HK-2 (cell line): Measurements from ENCODE around the gene COPS6.
A peak's percentile ranks its signal among the peaks of the same experiment; 100 is the strongest.
"Not testable (repeated sequence)": the region's sequence is repeated elsewhere in the genome, so short reads cannot be mapped to it uniquely, and the experiment has no call there.

Experiments
- DNase-seq: peaks from one replicate; pipeline ENCODE4 v3.0.0-alpha.2; 2018; ENCODE audit not compliant: unreplicated experiment

The COPS6 gene

DNA sequence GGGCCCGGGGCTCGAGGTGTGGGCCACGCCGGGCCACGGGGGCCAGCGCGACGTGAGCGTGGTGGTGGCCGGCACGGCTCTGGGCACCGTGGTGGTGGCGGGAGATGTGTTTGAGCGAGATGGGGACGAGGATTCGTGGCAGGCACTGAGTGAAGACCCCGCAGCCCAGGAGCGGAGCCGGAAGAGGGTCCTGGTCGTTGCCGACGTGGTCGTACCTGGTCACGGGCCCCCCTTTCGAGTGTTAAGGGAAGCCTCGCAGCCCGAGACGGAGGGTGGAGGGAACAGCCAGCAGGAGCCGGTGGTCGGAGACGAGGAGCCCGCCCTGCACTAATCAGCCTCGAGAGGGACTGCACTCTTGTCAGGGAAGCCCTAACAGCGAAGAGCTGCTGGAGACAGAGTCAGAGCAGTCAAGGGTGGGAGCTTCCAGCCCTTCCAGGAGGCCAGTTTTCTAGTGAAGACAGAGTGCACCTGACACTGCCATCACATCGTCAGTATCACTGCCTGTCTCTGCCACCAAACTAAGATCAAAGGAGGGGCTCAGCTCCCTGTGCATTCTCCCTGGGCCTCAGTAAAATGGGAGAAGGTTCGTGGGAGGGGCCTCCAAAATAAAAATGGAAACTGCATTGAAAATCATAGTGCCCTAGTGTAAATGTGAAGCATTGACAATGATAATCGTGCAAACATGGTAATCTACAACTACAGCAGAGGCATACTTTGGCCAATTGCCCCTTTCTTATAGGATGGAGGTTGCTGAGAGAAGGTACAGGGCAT lies 39.3 kb downstream of the COPS6 start:
- no peak for DNase-seq

DNA sequence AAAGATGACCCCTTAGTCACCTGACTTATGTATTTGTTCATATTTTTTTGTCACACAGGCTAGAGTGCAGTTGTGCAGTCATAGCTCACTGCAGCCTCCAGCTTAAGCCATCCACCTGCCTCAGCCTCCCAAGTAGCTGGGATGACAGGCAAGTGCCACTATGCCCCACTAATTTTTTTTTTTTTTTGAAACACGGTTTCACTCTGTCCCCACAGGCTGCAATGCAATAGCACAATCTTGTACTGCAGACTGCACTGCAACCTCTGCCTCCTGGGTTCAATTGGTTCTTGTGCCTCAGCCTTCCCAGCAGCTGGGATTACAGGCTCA lies 39.8 kb downstream of the COPS6 start:
- DNase-seq, result no peak

DNA sequence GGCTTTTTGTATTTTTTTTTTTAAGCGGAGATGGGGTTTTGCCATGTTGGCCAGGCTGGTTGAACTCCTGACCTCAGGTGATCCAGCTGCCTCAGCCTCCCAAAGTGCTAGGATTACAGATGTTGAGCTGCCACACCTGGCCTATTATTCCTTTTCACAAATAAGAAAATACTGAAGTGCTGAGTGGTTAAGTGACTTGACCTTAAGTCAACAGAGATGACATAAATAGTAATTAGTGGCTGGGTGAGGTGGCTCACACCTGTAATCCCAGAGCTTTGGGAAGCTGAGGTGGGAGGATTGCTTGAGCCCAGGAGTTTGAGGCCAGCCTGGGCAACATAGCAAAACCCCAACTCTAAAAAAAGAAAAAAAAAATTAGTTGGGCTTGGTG lies 41.4 kb downstream of the COPS6 start:
- not testable (repeated sequence) for DNase-seq

DNA sequence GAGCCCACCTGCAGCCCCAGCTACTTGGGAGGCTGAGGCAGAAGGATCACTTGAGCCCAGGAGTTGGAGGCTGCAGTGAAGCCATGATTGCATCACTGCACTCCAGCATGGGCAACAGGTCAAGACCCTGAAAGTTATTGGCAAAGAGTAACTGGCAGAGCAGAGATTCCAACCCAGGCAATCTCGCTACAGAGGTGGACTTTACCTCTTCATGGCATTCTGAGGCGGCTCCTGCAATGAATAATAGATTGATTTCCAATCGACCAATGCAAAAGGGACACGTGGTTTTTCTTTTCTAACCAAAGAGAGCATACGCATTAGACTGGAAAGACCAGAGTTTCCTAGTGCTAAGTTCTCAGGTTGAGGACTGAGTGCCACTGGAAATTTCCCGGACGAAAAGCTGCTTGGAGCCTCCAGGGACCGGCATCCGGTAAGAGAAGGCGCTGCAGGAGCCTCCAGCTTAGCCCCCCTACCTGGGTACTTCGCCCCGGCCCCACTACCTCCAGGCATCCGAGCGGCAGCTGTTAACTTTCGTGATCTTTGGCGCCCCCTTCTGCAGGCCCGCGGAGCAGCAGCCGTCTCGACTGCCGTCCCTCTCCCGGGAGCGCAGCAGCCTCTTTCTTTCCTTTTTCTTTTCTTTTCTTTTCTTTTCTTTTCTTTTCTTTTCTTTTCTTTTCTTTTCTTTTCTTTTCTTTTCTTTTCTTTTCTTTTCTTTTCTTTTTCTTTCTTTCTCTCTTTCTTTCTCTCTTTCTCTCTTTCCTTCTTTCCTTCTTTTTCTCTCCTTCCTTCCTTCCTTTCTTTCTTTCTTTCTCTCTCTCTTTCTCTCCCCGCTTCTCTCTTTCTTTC lies 42.1 kb downstream of the COPS6 start:
- DNase-seq, result peak; percentile 78

DNA sequence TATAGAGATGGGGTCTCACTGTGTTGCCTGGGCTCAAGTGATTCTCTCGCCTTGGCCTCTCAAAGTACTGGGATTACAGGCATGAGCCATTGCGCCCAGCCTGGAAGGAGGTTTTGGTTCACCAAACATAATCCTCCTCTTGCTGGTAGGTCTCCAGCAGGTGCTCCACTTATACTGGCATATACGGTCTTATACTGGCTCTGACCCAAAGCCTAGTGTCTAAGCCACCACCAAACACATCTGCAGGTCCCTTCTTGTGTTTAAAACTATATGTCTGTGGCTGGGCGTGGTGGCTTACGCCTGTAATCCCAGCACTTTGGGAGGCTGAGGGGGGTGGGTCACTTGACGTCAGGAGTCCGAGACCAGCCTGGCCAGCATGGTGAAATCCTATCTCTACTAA lies 43.4 kb downstream of the COPS6 start:
- no peak for DNase-seq

DNA sequence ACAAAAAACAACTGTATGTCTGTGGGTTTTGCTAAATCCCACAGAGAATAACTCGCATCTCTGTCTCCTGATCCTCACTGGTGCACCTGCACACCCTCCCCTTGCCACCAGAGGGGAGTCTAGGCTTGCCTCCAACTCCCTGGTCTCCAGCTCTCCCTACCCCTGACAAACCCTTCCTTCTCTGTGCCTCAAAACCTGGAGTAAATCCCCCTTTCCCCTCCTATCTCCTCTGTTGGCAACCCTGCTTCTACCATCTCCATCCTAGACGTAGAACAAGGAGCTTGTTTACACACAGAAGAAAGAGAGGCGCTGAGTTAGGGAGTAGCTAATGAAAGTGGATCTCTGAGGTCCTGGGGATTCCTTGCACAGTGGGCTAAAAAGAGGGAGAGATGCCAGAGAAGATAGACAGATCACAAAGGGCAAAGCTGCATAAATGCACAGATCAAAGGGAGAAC lies 44.0 kb downstream of the COPS6 start:
- peak; percentile 59 for DNase-seq

DNA sequence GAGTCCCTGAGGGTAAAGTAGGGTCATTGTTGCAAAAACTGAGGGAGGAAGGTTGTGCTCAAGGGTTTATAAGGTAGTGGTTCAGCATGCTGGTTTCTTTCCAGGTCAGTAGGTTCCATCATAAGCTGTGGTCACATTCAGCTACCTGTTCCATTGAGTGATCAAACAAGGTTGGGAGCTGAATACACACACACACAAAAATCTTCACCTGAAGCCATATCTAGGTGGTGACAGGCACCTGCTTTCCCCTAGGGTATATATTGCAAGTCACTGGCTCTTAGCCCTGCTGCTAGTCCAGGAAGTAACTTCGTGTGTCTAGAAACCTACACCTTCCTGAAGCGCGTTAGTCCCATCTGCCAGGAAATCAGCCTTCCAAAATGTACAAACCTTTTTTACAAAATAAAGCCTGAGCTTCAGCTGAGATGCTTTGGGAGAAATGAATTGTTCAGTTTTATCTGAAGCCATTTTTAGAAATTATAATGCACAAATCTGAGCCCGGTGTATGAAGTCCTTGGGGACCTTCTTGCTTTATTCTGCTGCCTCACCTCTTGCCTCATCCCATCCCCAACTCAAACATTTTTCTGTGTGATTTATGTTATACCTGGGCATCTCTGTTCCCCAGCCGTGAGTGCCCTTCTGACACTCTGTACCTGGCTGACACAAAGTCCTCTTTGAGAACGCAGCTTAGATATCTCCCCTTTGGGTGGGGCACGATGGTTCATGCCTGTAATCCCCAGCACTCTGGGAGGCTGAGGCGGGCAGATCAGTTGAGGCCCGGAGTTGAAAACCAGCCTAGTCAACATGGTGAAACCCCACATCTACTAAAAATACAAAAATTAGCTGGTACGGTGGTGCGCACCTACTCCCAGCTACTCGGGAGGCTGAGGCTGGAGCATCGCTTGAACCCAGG lies 49.3 kb downstream of the COPS6 start:
- DNase-seq, result no peak

DNA sequence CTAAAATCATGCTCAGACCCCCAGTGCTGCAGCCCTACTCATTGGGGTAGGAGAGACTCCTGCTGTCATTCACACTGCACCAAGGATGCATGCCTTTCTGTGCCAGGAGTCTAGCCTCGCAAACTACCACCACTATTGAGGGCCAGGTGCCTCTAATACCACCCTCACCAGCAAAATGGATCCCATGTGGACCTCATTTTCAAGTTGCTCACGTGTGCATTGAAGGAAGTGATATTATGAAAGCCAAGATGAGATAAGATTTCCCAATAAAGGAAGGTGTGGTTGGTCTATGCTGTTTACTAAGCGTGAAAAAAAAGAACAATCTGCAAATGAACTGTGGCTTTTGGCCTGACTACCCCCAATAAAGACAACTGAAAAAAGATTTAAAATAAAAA lies 52.8 kb downstream of the COPS6 start:
- no peak for DNase-seq
